Measurements from ENCODE around the gene TTC39A.

GRCh38 chr1:51311826-51312225, 18.5 kb downstream of the TTC39A start:
- TF ChIP-seq POLR2AphosphoS5 (IDR thresholded peaks at IDR 0.05; ENCODE audit: insufficient read depth in 1 of 2, low read depth in 1 of 2): no peak
- TF ChIP-seq, protein P1, sequence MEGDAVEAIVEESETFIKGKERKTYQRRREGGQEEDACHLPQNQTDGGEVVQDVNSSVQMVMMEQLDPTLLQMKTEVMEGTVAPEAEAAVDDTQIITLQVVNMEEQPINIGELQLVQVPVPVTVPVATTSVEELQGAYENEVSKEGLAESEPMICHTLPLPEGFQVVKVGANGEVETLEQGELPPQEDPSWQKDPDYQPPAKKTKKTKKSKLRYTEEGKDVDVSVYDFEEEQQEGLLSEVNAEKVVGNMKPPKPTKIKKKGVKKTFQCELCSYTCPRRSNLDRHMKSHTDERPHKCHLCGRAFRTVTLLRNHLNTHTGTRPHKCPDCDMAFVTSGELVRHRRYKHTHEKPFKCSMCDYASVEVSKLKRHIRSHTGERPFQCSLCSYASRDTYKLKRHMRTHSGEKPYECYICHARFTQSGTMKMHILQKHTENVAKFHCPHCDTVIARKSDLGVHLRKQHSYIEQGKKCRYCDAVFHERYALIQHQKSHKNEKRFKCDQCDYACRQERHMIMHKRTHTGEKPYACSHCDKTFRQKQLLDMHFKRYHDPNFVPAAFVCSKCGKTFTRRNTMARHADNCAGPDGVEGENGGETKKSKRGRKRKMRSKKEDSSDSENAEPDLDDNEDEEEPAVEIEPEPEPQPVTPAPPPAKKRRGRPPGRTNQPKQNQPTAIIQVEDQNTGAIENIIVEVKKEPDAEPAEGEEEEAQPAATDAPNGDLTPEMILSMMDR (IDR thresholded peaks at IDR 0.05): no peak

All from vagina (tissue), 2 donors.